K562 (cell line): ENCODE results near the gene RSRC1. TPM values are rescaled to one million over a fixed set of nuclear protein-coding genes. Genes with fewer than 3 reads are reported as not detected.

Experiments
- ELK1 ChIP-seq: sonication (generic); formaldehyde crosslinking; IDR thresholded peaks from 2 replicates; pipeline ENCODE4 v1.8.1; 2022; ENCODE audit warnings: missing genetic modification reagents
- FOXK2 ChIP-seq, 2 experiments: fragments of 450-650 bp; IDR thresholded peaks in 1 of 2; conservative IDR thresholded peaks in 1 of 2; 2 replicates each; pipeline ENCODE4 v1.6.1; 2016; ENCODE audit warnings: low read depth in 2 of 2, mild to moderate bottlenecking in 1 of 2
- NCOA1 ChIP-seq: fragments of 450-650 bp; IDR thresholded peaks from 2 replicates; pipeline ENCODE4 v1.6.1; 2016; ENCODE audit warnings: low read depth
- SNIP1 ChIP-seq: fragments of 450-650 bp; IDR thresholded peaks from 2 replicates; pipeline ENCODE4 v1.7.1; 2017; ENCODE audit warnings: low read depth, mild to moderate bottlenecking
- TAF7 ChIP-seq: fragments of 450-650 bp; IDR thresholded peaks from 2 replicates; pipeline ENCODE4 v1.6.1; 2016; ENCODE audit warnings: missing genetic modification characterization, missing compliant biosample characterization
- ZBTB17 ChIP-seq: fragments of 450-650 bp; formaldehyde crosslinking; IDR thresholded peaks from 2 replicates; pipeline ENCODE4 v1.4.0; 2020; ENCODE audit warnings: mild to moderate bottlenecking
- ZNF140 ChIP-seq: fragments of 250-450 bp; sonication (Bioruptor Pico); IDR thresholded peaks from 2 replicates; pipeline ENCODE4 v1.8.0; 2021; ENCODE audit warnings: moderate library complexity, mild to moderate bottlenecking, inconsistent platforms
- ZNF263 ChIP-seq: sonication (generic); formaldehyde crosslinking; IDR thresholded peaks from 2 replicates; pipeline ENCODE4 v1.8.0; 2022; ENCODE audit warnings: mild to moderate bottlenecking, missing genetic modification reagents, borderline replicate concordance
- ZNF668 ChIP-seq: fragments of 250-450 bp; sonication (Bioruptor Pico); IDR thresholded peaks from 2 replicates; pipeline ENCODE4 v1.8.0; 2022; ENCODE audit warnings: mild to moderate bottlenecking, inconsistent platforms
- polyA plus RNA-seq, 8 experiments: library from polyadenylated mRNA; depleted of rRNA in 4 of 8; stranded (reverse) in 5 of 8; unstranded in 3 of 8; fragments of >200 nt; fragmentation: Nextera tagmentation in 2 of 8; fragmentation: Illumina TruSeq in 1 of 8; extraction: Ambion mirVana in 2 of 8; extraction: Trizol in 1 of 8; gene quantifications; 2 replicates each; pipeline versions ENCODE4 v1.2.1 to v1.2.3, GENCODE V29; 2011 to 2014; ENCODE audit warnings: inconsistent platforms in 1 of 8, missing spikeins in 1 of 8
- total RNA-seq, 7 experiments: library from RNA; depleted of rRNA in 6 of 7; stranded (reverse); fragments of >200 nt in 6 of 7; fragmentation: Illumina TruSeq in 2 of 7; extraction: Trizol in 2 of 7; gene quantifications; 2 replicates each; pipeline versions ENCODE4 v1.2.1 to v1.2.3, GENCODE V29; 2011 to 2021; ENCODE audit warnings: low replicate concordance in 1 of 7
- TF ChIP-seq, protein P1 (sequence below): fragments of 200-400 bp; formaldehyde crosslinking; IDR thresholded peaks from 2 replicates; pipeline ENCODE4 v1.6.1; 2017; ENCODE audit warnings: mild to moderate bottlenecking, low read depth, low read length, moderate library complexity
- TF ChIP-seq, protein P2 (sequence below): fragments of 250-450 bp; sonication (Bioruptor Pico); IDR thresholded peaks from 2 replicates; pipeline ENCODE4 v1.5.1; 2021; ENCODE audit warnings: mild to moderate bottlenecking
- TF ChIP-seq, protein P3 (sequence below): fragments of 450-650 bp; IDR thresholded peaks from 2 replicates; pipeline ENCODE4 v1.6.1; 2018; ENCODE audit not compliant: partially characterized antibody
- TF ChIP-seq, protein P4 (sequence below): fragments of 450-650 bp; formaldehyde crosslinking; IDR thresholded peaks from 2 replicates; pipeline ENCODE4 v1.4.0; 2020; ENCODE audit warnings: mild to moderate bottlenecking, moderate library complexity

The RSRC1 gene
- total and polyA plus RNA-seq, 9 of the 15 experiments (the other 6 are each of a cell fraction or from before 2014, with no cell fraction given): 19.3 to 128 (median 75.5) TPM

DNA sequence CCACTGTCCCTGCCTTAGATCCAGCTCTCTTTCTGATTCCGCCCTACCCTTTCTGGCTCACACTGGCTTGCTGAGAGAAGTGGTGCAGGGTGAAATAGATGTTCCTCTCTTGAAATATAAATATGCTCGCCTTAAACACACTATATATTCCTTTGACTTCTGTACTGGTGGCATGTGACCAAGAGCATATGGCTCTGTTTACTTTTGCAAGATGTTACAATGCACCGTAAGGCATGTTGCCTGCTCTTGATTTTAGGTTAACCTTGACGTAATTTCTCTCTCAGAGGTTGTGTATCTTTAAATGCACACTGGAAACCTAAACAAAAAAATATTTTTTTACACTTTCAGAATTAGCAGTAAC lies 749 bp downstream of the RSRC1 start (continued):
- TF ChIP-seq, protein P1, sequence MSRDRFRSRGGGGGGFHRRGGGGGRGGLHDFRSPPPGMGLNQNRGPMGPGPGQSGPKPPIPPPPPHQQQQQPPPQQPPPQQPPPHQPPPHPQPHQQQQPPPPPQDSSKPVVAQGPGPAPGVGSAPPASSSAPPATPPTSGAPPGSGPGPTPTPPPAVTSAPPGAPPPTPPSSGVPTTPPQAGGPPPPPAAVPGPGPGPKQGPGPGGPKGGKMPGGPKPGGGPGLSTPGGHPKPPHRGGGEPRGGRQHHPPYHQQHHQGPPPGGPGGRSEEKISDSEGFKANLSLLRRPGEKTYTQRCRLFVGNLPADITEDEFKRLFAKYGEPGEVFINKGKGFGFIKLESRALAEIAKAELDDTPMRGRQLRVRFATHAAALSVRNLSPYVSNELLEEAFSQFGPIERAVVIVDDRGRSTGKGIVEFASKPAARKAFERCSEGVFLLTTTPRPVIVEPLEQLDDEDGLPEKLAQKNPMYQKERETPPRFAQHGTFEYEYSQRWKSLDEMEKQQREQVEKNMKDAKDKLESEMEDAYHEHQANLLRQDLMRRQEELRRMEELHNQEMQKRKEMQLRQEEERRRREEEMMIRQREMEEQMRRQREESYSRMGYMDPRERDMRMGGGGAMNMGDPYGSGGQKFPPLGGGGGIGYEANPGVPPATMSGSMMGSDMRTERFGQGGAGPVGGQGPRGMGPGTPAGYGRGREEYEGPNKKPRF: no peak
- TF ChIP-seq ZNF140 (CRISPR knock-in tag) (no peak), SNIP1 (no peak), ZNF263 (CRISPR knock-in tag) (no peak), ZNF668 (CRISPR knock-in tag) (no peak), FOXK2 (conservative IDR thresholded peaks at IDR 0.05 in 1 of 2, IDR thresholded peaks at IDR 0.05 in 1 of 2; ENCODE audit: low read depth in 2 of 2) (peak; percentile 94 to 97), ZBTB17 (CRISPR knock-in tag) (no peak), ELK1 (CRISPR knock-in tag) (no peak), NCOA1 (no peak), TAF7 (no peak)
- TF ChIP-seq, protein P2, sequence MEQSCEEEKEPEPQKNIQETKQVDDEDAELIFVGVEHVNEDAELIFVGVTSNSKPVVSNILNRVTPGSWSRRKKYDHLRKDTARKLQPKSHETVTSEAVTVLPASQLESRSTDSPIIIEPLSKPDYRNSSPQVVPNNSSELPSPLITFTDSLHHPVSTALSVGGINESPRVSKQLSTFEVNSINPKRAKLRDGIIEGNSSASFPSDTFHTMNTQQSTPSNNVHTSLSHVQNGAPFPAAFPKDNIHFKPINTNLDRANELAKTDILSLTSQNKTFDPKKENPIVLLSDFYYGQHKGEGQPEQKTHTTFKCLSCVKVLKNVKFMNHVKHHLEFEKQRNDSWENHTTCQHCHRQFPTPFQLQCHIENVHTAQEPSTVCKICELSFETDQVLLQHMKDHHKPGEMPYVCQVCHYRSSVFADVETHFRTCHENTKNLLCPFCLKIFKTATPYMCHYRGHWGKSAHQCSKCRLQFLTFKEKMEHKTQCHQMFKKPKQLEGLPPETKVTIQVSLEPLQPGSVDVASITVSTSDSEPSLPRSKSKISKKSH (CRISPR knock-in tag): no peak
- TF ChIP-seq, protein P3, sequence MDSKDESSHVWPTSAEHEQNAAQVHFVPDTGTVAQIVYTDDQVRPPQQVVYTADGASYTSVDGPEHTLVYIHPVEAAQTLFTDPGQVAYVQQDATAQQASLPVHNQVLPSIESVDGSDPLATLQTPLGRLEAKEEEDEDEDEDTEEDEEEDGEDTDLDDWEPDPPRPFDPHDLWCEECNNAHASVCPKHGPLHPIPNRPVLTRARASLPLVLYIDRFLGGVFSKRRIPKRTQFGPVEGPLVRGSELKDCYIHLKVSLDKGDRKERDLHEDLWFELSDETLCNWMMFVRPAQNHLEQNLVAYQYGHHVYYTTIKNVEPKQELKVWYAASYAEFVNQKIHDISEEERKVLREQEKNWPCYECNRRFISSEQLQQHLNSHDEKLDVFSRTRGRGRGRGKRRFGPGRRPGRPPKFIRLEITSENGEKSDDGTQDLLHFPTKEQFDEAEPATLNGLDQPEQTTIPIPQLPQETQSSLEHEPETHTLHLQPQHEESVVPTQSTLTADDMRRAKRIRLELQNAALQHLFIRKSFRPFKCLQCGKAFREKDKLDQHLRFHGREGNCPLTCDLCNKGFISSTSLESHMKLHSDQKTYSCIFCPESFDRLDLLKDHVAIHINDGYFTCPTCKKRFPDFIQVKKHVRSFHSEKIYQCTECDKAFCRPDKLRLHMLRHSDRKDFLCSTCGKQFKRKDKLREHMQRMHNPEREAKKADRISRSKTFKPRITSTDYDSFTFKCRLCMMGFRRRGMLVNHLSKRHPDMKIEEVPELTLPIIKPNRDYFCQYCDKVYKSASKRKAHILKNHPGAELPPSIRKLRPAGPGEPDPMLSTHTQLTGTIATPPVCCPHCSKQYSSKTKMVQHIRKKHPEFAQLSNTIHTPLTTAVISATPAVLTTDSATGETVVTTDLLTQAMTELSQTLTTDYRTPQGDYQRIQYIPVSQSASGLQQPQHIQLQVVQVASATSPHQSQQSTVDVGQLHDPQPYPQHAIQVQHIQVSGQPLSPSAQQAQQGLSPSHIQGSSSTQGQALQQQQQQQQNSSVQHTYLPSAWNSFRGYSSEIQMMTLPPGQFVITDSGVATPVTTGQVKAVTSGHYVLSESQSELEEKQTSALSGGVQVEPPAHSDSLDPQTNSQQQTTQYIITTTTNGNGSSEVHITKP: no peak
- TF ChIP-seq, protein P4, sequence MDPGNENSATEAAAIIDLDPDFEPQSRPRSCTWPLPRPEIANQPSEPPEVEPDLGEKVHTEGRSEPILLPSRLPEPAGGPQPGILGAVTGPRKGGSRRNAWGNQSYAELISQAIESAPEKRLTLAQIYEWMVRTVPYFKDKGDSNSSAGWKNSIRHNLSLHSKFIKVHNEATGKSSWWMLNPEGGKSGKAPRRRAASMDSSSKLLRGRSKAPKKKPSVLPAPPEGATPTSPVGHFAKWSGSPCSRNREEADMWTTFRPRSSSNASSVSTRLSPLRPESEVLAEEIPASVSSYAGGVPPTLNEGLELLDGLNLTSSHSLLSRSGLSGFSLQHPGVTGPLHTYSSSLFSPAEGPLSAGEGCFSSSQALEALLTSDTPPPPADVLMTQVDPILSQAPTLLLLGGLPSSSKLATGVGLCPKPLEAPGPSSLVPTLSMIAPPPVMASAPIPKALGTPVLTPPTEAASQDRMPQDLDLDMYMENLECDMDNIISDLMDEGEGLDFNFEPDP (CRISPR knock-in tag): no peak
